Fibroblast of lung (primary cell): ENCODE data around the gene TMCC2. TPM values are rescaled to one million over a fixed set of nuclear protein-coding genes. Genes with fewer than 3 reads are reported as not detected.

Experiments used
- DNase-seq, 2 donors: peaks; one replicate each; pipeline versions ENCODE4 v3.0.0 to v3.0.0-alpha.2; 2010; ENCODE audit warnings: low read depth in 2 of 2
- H2AFZ ChIP-seq: 2 replicates; pipeline ENCODE4 v1.5.1; 2012; ENCODE audit warnings: low read length, control low read depth, inconsistent platforms
- H3K27ac ChIP-seq: 2 replicates; pipeline ENCODE4 v1.5.1; 2011; ENCODE audit warnings: low read length, control low read depth; ENCODE audit not compliant: insufficient read depth
- H3K27me3 ChIP-seq: 2 replicates; pipeline ENCODE4 v1.5.1; 2011; ENCODE audit warnings: mild to moderate bottlenecking, low read length; ENCODE audit not compliant: control insufficient read depth, insufficient read depth
- H3K36me3 ChIP-seq: 2 replicates; pipeline ENCODE4 v1.5.1; 2011; ENCODE audit warnings: low read length; ENCODE audit not compliant: control insufficient read depth, insufficient read depth
- H3K4me1 ChIP-seq: 2 replicates; pipeline ENCODE4 v1.5.1; 2011; ENCODE audit warnings: low read length; ENCODE audit not compliant: control insufficient read depth, insufficient read depth; ENCODE audit errors: extremely low read depth
- H3K4me2 ChIP-seq: 2 replicates; pipeline ENCODE4 v1.5.1; 2011; ENCODE audit warnings: low read length, control low read depth; ENCODE audit not compliant: insufficient read depth; ENCODE audit errors: extremely low read depth
- H3K4me3 ChIP-seq, 4 experiments: fragments of 200-600 bp in 1 of 4; sonication (generic) in 1 of 4; replicated peaks in 1 of 4; 2 replicates each; pipeline ENCODE4 v1.5.1; 2011 to 2016; ENCODE audit warnings: low read length in 4 of 4, low read depth in 3 of 4, mild to moderate bottlenecking in 3 of 4, control low read depth in 2 of 4, inconsistent platforms in 1 of 4, mixed read lengths in 1 of 4; ENCODE audit not compliant: insufficient read depth in 1 of 4; ENCODE audit errors: control extremely low read depth in 1 of 4
- H3K79me2 ChIP-seq: 2 replicates; pipeline ENCODE4 v1.5.1; 2012; ENCODE audit warnings: mild to moderate bottlenecking, low read length, inconsistent platforms; ENCODE audit not compliant: control insufficient read depth, insufficient read depth
- H3K9ac ChIP-seq: 2 replicates; pipeline ENCODE4 v1.5.1; 2011; ENCODE audit warnings: mild to moderate bottlenecking, low read length, control low read depth; ENCODE audit not compliant: insufficient read depth
- H3K9me3 ChIP-seq: 2 replicates; pipeline ENCODE4 v1.5.1; 2012; ENCODE audit warnings: low read depth, low read length; ENCODE audit not compliant: control insufficient read depth, insufficient read depth
- H4K20me1 ChIP-seq: 2 replicates; pipeline ENCODE4 v1.5.1; 2011; ENCODE audit warnings: low read length; ENCODE audit not compliant: control insufficient read depth, insufficient read depth; ENCODE audit errors: extremely low read depth
- EZH2 ChIP-seq: IDR thresholded peaks from 2 replicates; pipeline ENCODE4 v1.5.1; 2012; ENCODE audit warnings: low read length, control low read depth, mild to moderate bottlenecking; ENCODE audit errors: missing control alignments
- polyA plus RNA-seq, 2 donors: library from polyadenylated mRNA; depleted of rRNA in 1 of 2; stranded (reverse) in 1 of 2; unstranded in 1 of 2; fragments of >200 nt; gene quantifications; 2 replicates each; pipeline ENCODE4 v1.2.1, GENCODE V29; 2011 to 2012; ENCODE audit warnings: missing spikeins in 1 of 2
- total RNA-seq: library from RNA; depleted of rRNA; stranded (reverse); fragments of >200 nt; gene quantifications from 2 replicates; pipeline ENCODE4 v1.2.1, GENCODE V29; 2014
- TF ChIP-seq, protein P1 (sequence below), 2 donors: IDR thresholded peaks in 1 of 2; conservative IDR thresholded peaks in 1 of 2; 1 replicate in 1 of 2; 2 replicates in 1 of 2; pipeline ENCODE4 v1.5.1; 2011 to 2012; ENCODE audit warnings: low read length in 2 of 2, control low read depth in 1 of 2, inconsistent platforms in 1 of 2, low read depth in 1 of 2, mild to moderate bottlenecking in 1 of 2

The TMCC2 gene
- total and polyA plus RNA-seq, 2 donors (not counting 1 experiment from before 2014, with no cell fraction given), result 2.3 to 6.9 TPM

DNA sequence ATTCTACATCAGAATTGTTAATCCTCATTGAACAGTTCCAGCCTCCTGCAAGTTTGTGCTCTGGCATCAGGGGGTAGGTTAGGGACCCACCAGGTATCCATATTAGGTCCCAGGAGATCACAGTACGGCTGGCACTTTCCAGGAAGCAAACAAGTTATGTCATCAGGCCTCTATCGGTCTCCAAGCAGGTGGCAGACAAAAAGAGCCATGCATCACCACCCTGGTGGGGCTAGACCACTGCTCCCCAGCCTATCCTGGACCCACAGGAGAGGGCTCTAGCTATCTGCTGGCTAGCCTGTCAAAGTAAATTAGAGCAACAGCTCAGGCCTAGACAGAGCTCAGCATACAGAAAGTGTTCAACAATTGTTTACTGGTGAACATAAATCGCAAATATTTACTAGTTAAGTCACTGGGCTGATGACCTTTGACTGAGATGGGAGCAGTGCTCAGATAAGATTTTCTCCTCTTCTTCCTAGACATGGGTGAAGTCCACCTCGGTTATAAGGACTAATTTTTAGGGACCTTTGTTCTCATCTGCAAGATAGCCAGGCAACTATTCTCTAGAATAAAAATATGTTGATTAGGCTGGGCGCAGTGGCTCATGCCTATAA, 87.4 kb downstream of the TMCC2 start:
- Histone ChIP-seq H3K4me1 (peaks cover 33% of the 10 kb centered on the region), H3K27me3 (no peaks in the 10 kb centered on the region), H3K27ac (no peak overlapping the region), H3K9me3 (no peaks in the 10 kb centered on the region), H3K4me3 (no peak overlapping the region), H4K20me1 (no peaks in the 10 kb centered on the region), H3K36me3 (peaks cover 4% of the 10 kb centered on the region), H3K9ac (no peak overlapping the region), H3K4me2 (no peak overlapping the region), H2AFZ (no peak overlapping the region), H3K79me2 (peaks cover 91% of the 10 kb centered on the region)
- no peak for DNase-seq
- TF ChIP-seq EZH2, result no peak

DNA sequence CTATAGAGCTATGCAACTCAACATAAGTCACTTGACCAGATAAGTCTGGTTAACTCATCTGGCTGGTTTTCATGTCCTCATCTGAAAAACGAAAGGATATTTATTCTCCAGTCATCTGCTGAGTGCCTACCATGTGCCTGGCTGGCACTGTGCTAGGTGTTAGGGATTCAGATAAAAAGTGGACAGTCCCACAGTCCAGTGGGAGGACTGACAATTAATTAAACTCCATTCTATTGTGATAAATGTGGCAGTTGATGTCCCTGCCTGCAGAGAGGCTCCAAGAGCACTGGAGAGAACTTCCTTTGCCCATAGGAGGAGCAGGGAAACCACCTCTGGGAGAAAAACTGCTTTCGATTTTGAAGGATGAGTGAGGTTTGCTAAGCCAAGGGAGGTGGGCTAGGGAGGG, 88.4 kb downstream of the TMCC2 start:
- H3K79me2 ChIP-seq, result peaks cover 96% of the 10 kb centered on the region
- peaks cover 33% of the 10 kb centered on the region for H3K4me1 ChIP-seq

GRCh38 chr1:205317311-205317917, 89.7 kb downstream of the TMCC2 start:
- DNase-seq, result peak; percentile 12 to 59
- Histone ChIP-seq H3K9me3 (no peaks in the 10 kb centered on the region), H3K4me1 (peaks cover 33% of the 10 kb centered on the region), H3K9ac (no peak overlapping the region), H3K27ac (no peak overlapping the region), H2AFZ (no peak overlapping the region), H3K79me2 (peaks cover 87% of the 10 kb centered on the region), H4K20me1 (no peaks in the 10 kb centered on the region), H3K4me2 (peak overlapping the region; percentile 18), H3K27me3 (no peaks in the 10 kb centered on the region), H3K4me3 (no peak overlapping the region), H3K36me3 (peaks cover 1% of the 10 kb centered on the region)
- TF ChIP-seq, protein P1, sequence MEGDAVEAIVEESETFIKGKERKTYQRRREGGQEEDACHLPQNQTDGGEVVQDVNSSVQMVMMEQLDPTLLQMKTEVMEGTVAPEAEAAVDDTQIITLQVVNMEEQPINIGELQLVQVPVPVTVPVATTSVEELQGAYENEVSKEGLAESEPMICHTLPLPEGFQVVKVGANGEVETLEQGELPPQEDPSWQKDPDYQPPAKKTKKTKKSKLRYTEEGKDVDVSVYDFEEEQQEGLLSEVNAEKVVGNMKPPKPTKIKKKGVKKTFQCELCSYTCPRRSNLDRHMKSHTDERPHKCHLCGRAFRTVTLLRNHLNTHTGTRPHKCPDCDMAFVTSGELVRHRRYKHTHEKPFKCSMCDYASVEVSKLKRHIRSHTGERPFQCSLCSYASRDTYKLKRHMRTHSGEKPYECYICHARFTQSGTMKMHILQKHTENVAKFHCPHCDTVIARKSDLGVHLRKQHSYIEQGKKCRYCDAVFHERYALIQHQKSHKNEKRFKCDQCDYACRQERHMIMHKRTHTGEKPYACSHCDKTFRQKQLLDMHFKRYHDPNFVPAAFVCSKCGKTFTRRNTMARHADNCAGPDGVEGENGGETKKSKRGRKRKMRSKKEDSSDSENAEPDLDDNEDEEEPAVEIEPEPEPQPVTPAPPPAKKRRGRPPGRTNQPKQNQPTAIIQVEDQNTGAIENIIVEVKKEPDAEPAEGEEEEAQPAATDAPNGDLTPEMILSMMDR (conservative IDR thresholded peaks at IDR 0.05 in 1 of 2, IDR thresholded peaks at IDR 0.05 in 1 of 2; ENCODE audit: low read depth in 1 of 2, low read length in 2 of 2), result no peak
- TF ChIP-seq EZH2, result no peak

More for the DNA sequence above, 88.4 kb downstream of the TMCC2 start:
- Histone ChIP-seq H3K27ac (no peak overlapping the region), H3K27me3 (no peaks in the 10 kb centered on the region), H3K9me3 (no peaks in the 10 kb centered on the region), H3K4me3 (no peak overlapping the region), H3K36me3 (peaks cover 1% of the 10 kb centered on the region), H3K9ac (no peak overlapping the region), H4K20me1 (no peaks in the 10 kb centered on the region), H2AFZ (no peak overlapping the region), H3K4me2 (no peak overlapping the region)
- TF ChIP-seq, protein P1 (conservative IDR thresholded peaks at IDR 0.05 in 1 of 2, IDR thresholded peaks at IDR 0.05 in 1 of 2; ENCODE audit: low read depth in 1 of 2, low read length in 2 of 2), result no peak
- TF ChIP-seq EZH2, result no peak
- no peak for DNase-seq
